MCF 10A (cell line): ENCODE results near the gene CCDC15. TPM values are rescaled to one million over a fixed set of nuclear protein-coding genes. Genes with fewer than 3 reads are reported as not detected.

Experiments used
- BruUV-seq: library from RNA; stranded (reverse); fragments of 400-500 nt; replicated peaks from 2 replicates; lab custom pipeline; 2021; lab: Mats Ljungman, UMichigan
- CTCF ChIA-PET: fragments of 300-600 bp; sonication (Branson Sonifier 250); formaldehyde crosslinking; extraction: SDS; loops from one replicate; lab custom pipeline; 2021; ENCODE audit warnings: antibody characterized with exemption, inconsistent platforms; lab: Yijun Ruan, JAX
- POLR2A ChIA-PET: fragments of 300-600, 350-650 bp; sonication (Branson Sonifier 250); formaldehyde crosslinking; extraction: SDS; loops from one replicate; lab custom pipeline; 2020; ENCODE audit warnings: antibody characterized with exemption, inconsistent platforms; lab: Yijun Ruan, JAX
- DNase-seq: peaks from one replicate; pipeline ENCODE4 v3.0.0-alpha.2; 2018; ENCODE audit not compliant: unreplicated experiment
- H3K27ac Mint-ChIP-seq: one replicate; pipeline ENCODE4 v1.8.0; 2022; ENCODE audit warnings: mild to moderate bottlenecking, low read depth, mixed read lengths; ENCODE audit not compliant: unreplicated experiment
- H3K27me3 Mint-ChIP-seq: one replicate; pipeline ENCODE4 v1.8.0; 2022; ENCODE audit warnings: mixed read lengths; ENCODE audit not compliant: insufficient read depth, unreplicated experiment
- H3K36me3 Mint-ChIP-seq: one replicate; pipeline ENCODE4 v1.8.0; 2022; ENCODE audit warnings: mild to moderate bottlenecking, moderate library complexity, mixed read lengths; ENCODE audit not compliant: insufficient read depth, unreplicated experiment
- H3K4me1 Mint-ChIP-seq: one replicate; pipeline ENCODE4 v1.8.0; 2022; ENCODE audit warnings: mixed read lengths; ENCODE audit not compliant: insufficient read depth, unreplicated experiment
- H3K4me3 Mint-ChIP-seq: one replicate; pipeline ENCODE4 v1.8.0; 2022; ENCODE audit warnings: mild to moderate bottlenecking, moderate library complexity, mixed read lengths; ENCODE audit not compliant: unreplicated experiment
- H3K9me3 Mint-ChIP-seq: one replicate; pipeline ENCODE4 v1.8.0; 2022; ENCODE audit warnings: mixed read lengths; ENCODE audit not compliant: unreplicated experiment
- intact Hi-C: fragments of 100-400 bp; cut with micrococcal nuclease; formaldehyde crosslinking; loops from 2 replicates; pipeline ENCODE4 v1.14.1; 2022
- total RNA-seq: library from RNA; stranded (reverse); gene quantifications from 2 replicates; pipeline ENCODE4 v1.2.3, GENCODE V29; 2022
- TF ChIP-seq, protein P1 (sequence below): fragments of 200-600 bp; IDR thresholded peaks from one replicate; pipeline ENCODE4 v1.8.0; 2022; ENCODE audit warnings: antibody characterized with exemption, mild to moderate bottlenecking; ENCODE audit not compliant: unreplicated experiment

The CCDC15 gene
- total RNA-seq, 1 experiment from 2014 or later: 2.8 TPM

- TF ChIP-seq, protein P1, sequence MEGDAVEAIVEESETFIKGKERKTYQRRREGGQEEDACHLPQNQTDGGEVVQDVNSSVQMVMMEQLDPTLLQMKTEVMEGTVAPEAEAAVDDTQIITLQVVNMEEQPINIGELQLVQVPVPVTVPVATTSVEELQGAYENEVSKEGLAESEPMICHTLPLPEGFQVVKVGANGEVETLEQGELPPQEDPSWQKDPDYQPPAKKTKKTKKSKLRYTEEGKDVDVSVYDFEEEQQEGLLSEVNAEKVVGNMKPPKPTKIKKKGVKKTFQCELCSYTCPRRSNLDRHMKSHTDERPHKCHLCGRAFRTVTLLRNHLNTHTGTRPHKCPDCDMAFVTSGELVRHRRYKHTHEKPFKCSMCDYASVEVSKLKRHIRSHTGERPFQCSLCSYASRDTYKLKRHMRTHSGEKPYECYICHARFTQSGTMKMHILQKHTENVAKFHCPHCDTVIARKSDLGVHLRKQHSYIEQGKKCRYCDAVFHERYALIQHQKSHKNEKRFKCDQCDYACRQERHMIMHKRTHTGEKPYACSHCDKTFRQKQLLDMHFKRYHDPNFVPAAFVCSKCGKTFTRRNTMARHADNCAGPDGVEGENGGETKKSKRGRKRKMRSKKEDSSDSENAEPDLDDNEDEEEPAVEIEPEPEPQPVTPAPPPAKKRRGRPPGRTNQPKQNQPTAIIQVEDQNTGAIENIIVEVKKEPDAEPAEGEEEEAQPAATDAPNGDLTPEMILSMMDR: no peak
- Mint-ChIP-seq H3K9me3 (no peaks in the 10 kb centered on the region), H3K36me3 (no peaks in the 10 kb centered on the region), H3K27me3 (no peaks in the 10 kb centered on the region), H3K4me1 (no peaks in the 10 kb centered on the region), H3K4me3 (no peak overlapping the region), H3K27ac (no peak overlapping the region)
- POLR2A ChIA-PET: no interaction called here
- BruUV-seq: no TSS peak
- CTCF ChIA-PET: interaction anchor here (0.6 kb wide), 2 partner anchors 14 to 50 kb away, joined by 3 to 5 read pairs; no protein-coding TSS in a partner anchor
- intact Hi-C loops: no loop called here
- DNase-seq: no peak
These were observed 33.0 kb upstream of the CCDC15 start for GRCh38 chr11:124920870-124921609.

DNA sequence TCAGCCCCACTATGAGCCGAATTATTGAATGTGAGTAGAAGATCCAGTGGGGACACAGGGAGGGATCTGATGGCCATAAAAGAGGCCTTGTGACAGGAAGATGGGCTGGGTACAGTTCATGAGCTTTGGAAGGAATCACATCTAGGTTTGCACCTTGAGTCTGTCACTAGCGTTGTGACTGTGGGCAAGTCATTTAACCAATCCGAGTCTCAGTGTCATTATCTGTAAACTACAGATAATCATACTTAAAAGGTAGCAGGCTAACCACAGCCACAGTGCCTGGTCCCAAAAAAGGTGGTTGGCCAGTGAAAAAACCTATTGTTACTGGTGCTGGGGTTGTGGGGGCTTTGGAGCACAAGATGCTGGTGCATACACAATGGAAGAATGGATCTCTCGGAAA, 31.2 kb upstream of the CCDC15 start:
- no TSS peak for BruUV-seq
- intact Hi-C loops: no loop called here
- Mint-ChIP-seq H3K27ac (no peak overlapping the region), H3K9me3 (no peaks in the 10 kb centered on the region), H3K4me3 (no peak overlapping the region), H3K36me3 (no peaks in the 10 kb centered on the region), H3K27me3 (no peaks in the 10 kb centered on the region), H3K4me1 (no peaks in the 10 kb centered on the region)
- TF ChIP-seq, protein P1: no peak
- POLR2A ChIA-PET: interaction anchor here (0.6 kb wide), 1 partner anchor 658 kb away, joined by 3 read pairs; no protein-coding TSS in a partner anchor
- CTCF ChIA-PET: no interaction called here
- no peak for DNase-seq

DNA sequence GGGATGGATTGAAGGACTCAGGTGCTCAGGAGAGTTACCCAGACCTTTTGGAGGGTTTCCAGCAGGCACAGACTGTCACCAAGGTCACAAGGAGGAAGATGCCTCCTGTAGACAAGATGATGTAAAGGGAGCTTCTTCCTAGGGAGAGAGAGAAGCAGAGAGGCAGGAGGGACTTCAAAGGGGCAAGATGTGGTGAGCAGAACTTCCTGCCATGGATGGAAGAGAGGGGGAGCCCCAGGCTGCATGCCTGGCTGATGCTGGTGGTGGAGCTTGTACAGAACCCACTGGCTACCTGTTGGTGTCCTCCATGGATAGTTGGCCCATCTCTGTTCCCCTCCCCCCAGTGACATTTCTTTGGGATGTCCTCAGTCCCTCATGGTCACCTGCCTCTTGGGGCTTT, 30.7 kb upstream of the CCDC15 start:
- BruUV-seq: no TSS peak
- Mint-ChIP-seq H3K36me3 (no peaks in the 10 kb centered on the region), H3K4me3 (no peak overlapping the region), H3K27me3 (no peaks in the 10 kb centered on the region), H3K9me3 (no peaks in the 10 kb centered on the region), H3K4me1 (no peaks in the 10 kb centered on the region), H3K27ac (no peak overlapping the region)
- intact Hi-C loops: no loop called here
- ChIA-PET CTCF (no interaction called here), POLR2A (no interaction called here)
- DNase-seq: no peak
- TF ChIP-seq, protein P1: no peak

- H3K4me3 Mint-ChIP-seq: no peak overlapping the region
- H3K4me1 Mint-ChIP-seq: no peaks in the 10 kb centered on the region
- POLR2A ChIA-PET: no interaction called here
- H3K27ac Mint-ChIP-seq: no peak overlapping the region
- CTCF ChIA-PET: interaction anchor here (1.0 kb wide), 1 partner anchor 40 kb away, joined by 3 read pairs; no protein-coding TSS in a partner anchor
- no TSS peak for BruUV-seq
- no peak for DNase-seq
- H3K9me3 Mint-ChIP-seq: no peaks in the 10 kb centered on the region
- TF ChIP-seq, protein P1: no peak
- no peaks in the 10 kb centered on the region for H3K36me3 Mint-ChIP-seq
- intact Hi-C loops: no loop called here
- no peaks in the 10 kb centered on the region for H3K27me3 Mint-ChIP-seq
These were observed 24.9 kb upstream of the CCDC15 start for GRCh38 chr11:124928942-124929665.
